ENCODE measurements around the gene TEPSIN.

Gene TEPSIN

GRCh38 chr17:81189016-81189415 lies 49.8 kb downstream of the TEPSIN start:
- no peak overlapping the region for H2AFZ ChIP-seq (ENCODE audit: low read depth, low read length)
- no peak overlapping the region for H4K91ac ChIP-seq (ENCODE audit: low read length)
- H3K23ac ChIP-seq (ENCODE audit: low read length in 2 of 2) = no peak overlapping the region
- H3K14ac ChIP-seq (ENCODE audit: low read length in 2 of 2) = no peak overlapping the region
- no peak overlapping the region for H2BK5ac ChIP-seq (ENCODE audit: low read depth, low read length, poor library complexity, severe bottlenecking)
- no peak overlapping the region for H3K4ac ChIP-seq (ENCODE audit: low read depth in 1 of 2, low read length in 2 of 2)
- no peak overlapping the region for H2AK5ac ChIP-seq (ENCODE audit: low read length, severe bottlenecking)
- no peak overlapping the region for H4K8ac ChIP-seq (ENCODE audit: low read length)
- H3K79me1 ChIP-seq (replicated peaks; ENCODE audit: low read length, poor library complexity, severe bottlenecking) = no peaks in the 10 kb centered on the region
- no peak overlapping the region for H3K4me2 ChIP-seq (ENCODE audit: low read length, poor library complexity, severe bottlenecking)
- H3K4me1 ChIP-seq (ENCODE audit: control insufficient read depth, insufficient read depth, low read depth, low read length) = peaks cover 14% of the 10 kb centered on the region
- H3K4me3 ChIP-seq (ENCODE audit: insufficient read depth in 1 of 2, low read depth in 1 of 2, low read length in 2 of 2) = no peak overlapping the region
- no peak overlapping the region for H2BK120ac ChIP-seq (ENCODE audit: low read depth, low read length)
- no peak overlapping the region for H2BK12ac ChIP-seq (ENCODE audit: low read length in 2 of 2)
- H3K18ac ChIP-seq (ENCODE audit: low read depth in 1 of 2, low read length in 2 of 2) = no peak overlapping the region
- DNase-seq = no peak
- H3K27me3 ChIP-seq (ENCODE audit: control insufficient read depth in 1 of 2, insufficient read depth in 1 of 2, low read length in 2 of 2) = peaks cover 14 to 20% of the 10 kb centered on the region in 2 experiments
- 96% methylated on average over 7 of the region's 7 CpGs for WGBS
- peaks cover 0 to 57% of the 10 kb centered on the region in 2 experiments for H3K36me3 ChIP-seq (ENCODE audit: control insufficient read depth in 1 of 2, insufficient read depth in 2 of 2, low read depth in 1 of 2, low read length in 2 of 2)
- no peaks in the 10 kb centered on the region for H3K9me3 ChIP-seq (ENCODE audit: control insufficient read depth, low read length)
- H3K27ac ChIP-seq (ENCODE audit: low read length, poor library complexity, severe bottlenecking) = no peak overlapping the region
- H3K9ac ChIP-seq (ENCODE audit: low read length) = no peak overlapping the region
- no peak overlapping the region for H2BK15ac ChIP-seq (ENCODE audit: low read depth, poor library complexity, severe bottlenecking)

- no peak overlapping the region for H3K23ac ChIP-seq (ENCODE audit: low read length in 2 of 2)
- H2AK5ac ChIP-seq (ENCODE audit: low read length, severe bottlenecking) = no peak overlapping the region
- no peak overlapping the region for H2BK15ac ChIP-seq (ENCODE audit: low read depth, poor library complexity, severe bottlenecking)
- peaks cover 19 to 26% of the 10 kb centered on the region in 2 experiments for H3K27me3 ChIP-seq (ENCODE audit: control insufficient read depth in 1 of 2, insufficient read depth in 1 of 2, low read length in 2 of 2)
- no peak overlapping the region for H2BK120ac ChIP-seq (ENCODE audit: low read depth, low read length)
- DNase-seq = no peak
- no peak overlapping the region for H3K18ac ChIP-seq (ENCODE audit: low read depth in 1 of 2, low read length in 2 of 2)
- no peak overlapping the region for H2BK12ac ChIP-seq (ENCODE audit: low read length in 2 of 2)
- no peaks in the 10 kb centered on the region for H3K79me1 ChIP-seq (replicated peaks; ENCODE audit: low read length, poor library complexity, severe bottlenecking)
- no peak overlapping the region for H3K4me3 ChIP-seq (ENCODE audit: insufficient read depth in 1 of 2, low read depth in 1 of 2, low read length in 2 of 2)
- no peak overlapping the region for H3K9ac ChIP-seq (ENCODE audit: low read length)
- WGBS = 97% methylated on average over 9 of the region's 12 CpGs
- no peak overlapping the region for H4K8ac ChIP-seq (ENCODE audit: low read length)
- peaks cover 12% of the 10 kb centered on the region for H3K4me1 ChIP-seq (ENCODE audit: control insufficient read depth, insufficient read depth, low read depth, low read length)
- no peak overlapping the region for H2AFZ ChIP-seq (ENCODE audit: low read depth, low read length)
- no peaks in the 10 kb centered on the region for H3K9me3 ChIP-seq (ENCODE audit: control insufficient read depth, low read length)
- H2BK5ac ChIP-seq (ENCODE audit: low read depth, low read length, poor library complexity, severe bottlenecking) = no peak overlapping the region
- no peak overlapping the region for H4K91ac ChIP-seq (ENCODE audit: low read length)
- H3K36me3 ChIP-seq (ENCODE audit: control insufficient read depth in 1 of 2, insufficient read depth in 2 of 2, low read depth in 1 of 2, low read length in 2 of 2) = peaks cover 0 to 51% of the 10 kb centered on the region in 2 experiments
- no peak overlapping the region for H3K4me2 ChIP-seq (ENCODE audit: low read length, poor library complexity, severe bottlenecking)
- no peak overlapping the region for H3K27ac ChIP-seq (ENCODE audit: low read length, poor library complexity, severe bottlenecking)
- H3K4ac ChIP-seq (ENCODE audit: low read depth in 1 of 2, low read length in 2 of 2) = no peak overlapping the region
- H3K14ac ChIP-seq (ENCODE audit: low read length in 2 of 2) = no peak overlapping the region
Measured at GRCh38 chr17:81188491-81188840, 50.4 kb downstream of the TEPSIN start.

- Histone ChIP-seq H3K4me1 (ENCODE audit: control insufficient read depth, insufficient read depth, low read depth, low read length) (peaks cover 12% of the 10 kb centered on the region), H3K4ac (ENCODE audit: low read depth in 1 of 2, low read length in 2 of 2) (no peak overlapping the region), H3K18ac (ENCODE audit: low read depth in 1 of 2, low read length in 2 of 2) (no peak overlapping the region), H3K79me1 (replicated peaks; ENCODE audit: low read length, poor library complexity, severe bottlenecking) (no peaks in the 10 kb centered on the region), H2AK5ac (ENCODE audit: low read length, severe bottlenecking) (no peak overlapping the region), H4K91ac (ENCODE audit: low read length) (no peak overlapping the region), H2BK12ac (ENCODE audit: low read length in 2 of 2) (no peak overlapping the region), H3K9ac (ENCODE audit: low read length) (no peak overlapping the region), H2BK5ac (ENCODE audit: low read depth, low read length, poor library complexity, severe bottlenecking) (no peak overlapping the region), H3K27me3 (ENCODE audit: control insufficient read depth in 1 of 2, insufficient read depth in 1 of 2, low read length in 2 of 2) (peaks cover 23 to 29% of the 10 kb centered on the region in 2 experiments), H3K9me3 (ENCODE audit: control insufficient read depth, low read length) (no peaks in the 10 kb centered on the region), H3K4me3 (ENCODE audit: insufficient read depth in 1 of 2, low read depth in 1 of 2, low read length in 2 of 2) (no peak overlapping the region), H2BK15ac (ENCODE audit: low read depth, poor library complexity, severe bottlenecking) (no peak overlapping the region), H2AFZ (ENCODE audit: low read depth, low read length) (no peak overlapping the region), H3K14ac (ENCODE audit: low read length in 2 of 2) (no peak overlapping the region), H3K36me3 (ENCODE audit: control insufficient read depth in 1 of 2, insufficient read depth in 2 of 2, low read depth in 1 of 2, low read length in 2 of 2) (peaks cover 0 to 45% of the 10 kb centered on the region in 2 experiments), H3K4me2 (ENCODE audit: low read length, poor library complexity, severe bottlenecking) (no peak overlapping the region), H4K8ac (ENCODE audit: low read length) (no peak overlapping the region), H2BK120ac (ENCODE audit: low read depth, low read length) (no peak overlapping the region), H3K27ac (ENCODE audit: low read length, poor library complexity, severe bottlenecking) (no peak overlapping the region), H3K23ac (ENCODE audit: low read length in 2 of 2) (no peak overlapping the region)
- 93% methylated on average over 26 of the region's 26 CpGs for WGBS
- no peak for DNase-seq
Measured at GRCh38 chr17:81187586-81188490, 51.0 kb downstream of the TEPSIN start.

- no peak overlapping the region for H4K8ac ChIP-seq (ENCODE audit: low read length)
- no peak overlapping the region for H3K4me2 ChIP-seq (ENCODE audit: low read length, poor library complexity, severe bottlenecking)
- 94% methylated on average over 11 of the region's 11 CpGs for WGBS
- H3K9me3 ChIP-seq (ENCODE audit: control insufficient read depth, low read length) = no peaks in the 10 kb centered on the region
- H3K4ac ChIP-seq (ENCODE audit: low read depth in 1 of 2, low read length in 2 of 2) = no peak overlapping the region
- H3K14ac ChIP-seq (ENCODE audit: low read length in 2 of 2) = no peak overlapping the region
- peaks cover 12% of the 10 kb centered on the region for H3K4me1 ChIP-seq (ENCODE audit: control insufficient read depth, insufficient read depth, low read depth, low read length)
- H3K9ac ChIP-seq (ENCODE audit: low read length) = no peak overlapping the region
- H3K23ac ChIP-seq (ENCODE audit: low read length in 2 of 2) = no peak overlapping the region
- H3K4me3 ChIP-seq (ENCODE audit: insufficient read depth in 1 of 2, low read depth in 1 of 2, low read length in 2 of 2) = no peak overlapping the region
- no peak overlapping the region for H2AK5ac ChIP-seq (ENCODE audit: low read length, severe bottlenecking)
- no peak overlapping the region for H3K18ac ChIP-seq (ENCODE audit: low read depth in 1 of 2, low read length in 2 of 2)
- H2AFZ ChIP-seq (ENCODE audit: low read depth, low read length) = no peak overlapping the region
- H3K79me1 ChIP-seq (replicated peaks; ENCODE audit: low read length, poor library complexity, severe bottlenecking) = no peaks in the 10 kb centered on the region
- peaks cover 23 to 33% of the 10 kb centered on the region in 2 experiments for H3K27me3 ChIP-seq (ENCODE audit: control insufficient read depth in 1 of 2, insufficient read depth in 1 of 2, low read length in 2 of 2)
- H2BK5ac ChIP-seq (ENCODE audit: low read depth, low read length, poor library complexity, severe bottlenecking) = no peak overlapping the region
- no peak for DNase-seq
- no peak overlapping the region for H2BK15ac ChIP-seq (ENCODE audit: low read depth, poor library complexity, severe bottlenecking)
- H3K27ac ChIP-seq (ENCODE audit: low read length, poor library complexity, severe bottlenecking) = no peak overlapping the region
- H2BK120ac ChIP-seq (ENCODE audit: low read depth, low read length) = no peak overlapping the region
- H2BK12ac ChIP-seq (ENCODE audit: low read length in 2 of 2) = no peak overlapping the region
- no peak overlapping the region for H4K91ac ChIP-seq (ENCODE audit: low read length)
- peaks cover 0 to 39% of the 10 kb centered on the region in 2 experiments for H3K36me3 ChIP-seq (ENCODE audit: control insufficient read depth in 1 of 2, insufficient read depth in 2 of 2, low read depth in 1 of 2, low read length in 2 of 2)
Measured at GRCh38 chr17:81187120-81187519, 51.7 kb downstream of the TEPSIN start.

Data from mesenchymal stem cell (in vitro differentiated cells and primary cell).